HG03558 (cell line): ENCODE measurements around the gene CASKIN2.

Source experiments
- ATAC-seq: cut with Tn5 transposase; IDR thresholded peaks from one replicate; pipeline ENCODE4 v1.9.1; 2021; ENCODE audit warnings: moderate number of reproducible peaks; ENCODE audit not compliant: unreplicated experiment; ENCODE audit errors: extremely low read depth

The CASKIN2 gene

DNA sequence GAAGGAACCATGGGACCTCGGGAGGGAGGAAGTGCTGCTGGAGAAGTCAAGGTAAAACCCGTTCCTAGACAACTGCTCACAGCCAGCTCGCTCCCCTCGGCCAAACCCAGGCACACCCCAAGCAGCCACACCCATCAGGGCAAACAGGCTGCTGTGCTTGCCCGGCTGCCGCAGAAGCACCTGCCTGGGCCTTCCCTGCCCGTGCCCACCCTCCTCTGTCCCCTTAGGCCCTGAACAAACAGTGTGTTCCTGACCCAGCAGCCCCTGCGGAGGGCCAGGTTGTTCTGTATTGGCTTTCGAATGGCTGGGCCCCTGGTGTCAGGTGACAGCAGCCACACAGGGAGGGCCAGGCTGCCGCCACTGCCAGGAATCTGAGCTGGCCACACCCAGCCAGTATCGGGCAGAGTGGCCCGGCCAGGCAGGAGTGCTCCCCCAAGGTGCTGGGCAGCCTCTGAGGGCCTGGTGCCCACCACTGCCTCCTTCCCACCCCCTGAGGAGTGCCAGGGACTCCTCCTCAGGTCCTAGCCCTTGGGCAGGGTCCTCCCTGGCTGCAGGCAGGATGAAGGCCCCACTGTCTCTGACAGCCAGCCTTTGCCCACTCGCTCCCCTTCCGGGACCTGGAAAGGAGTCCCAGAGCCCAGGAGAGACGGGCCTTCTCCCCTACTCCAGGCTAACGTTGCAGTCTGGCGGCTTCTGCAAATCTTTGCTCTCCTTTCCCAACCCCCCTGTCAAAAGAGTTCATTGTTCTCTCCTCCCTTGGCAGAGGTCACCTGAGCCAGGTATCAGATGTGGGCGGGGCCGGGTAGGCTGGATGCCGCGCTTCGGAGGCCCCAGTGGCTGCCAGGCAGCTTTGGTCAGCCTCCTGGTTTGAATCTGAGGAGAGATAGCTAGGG, 34.2 kb upstream of the CASKIN2 start:
- no peak for ATAC-seq

DNA sequence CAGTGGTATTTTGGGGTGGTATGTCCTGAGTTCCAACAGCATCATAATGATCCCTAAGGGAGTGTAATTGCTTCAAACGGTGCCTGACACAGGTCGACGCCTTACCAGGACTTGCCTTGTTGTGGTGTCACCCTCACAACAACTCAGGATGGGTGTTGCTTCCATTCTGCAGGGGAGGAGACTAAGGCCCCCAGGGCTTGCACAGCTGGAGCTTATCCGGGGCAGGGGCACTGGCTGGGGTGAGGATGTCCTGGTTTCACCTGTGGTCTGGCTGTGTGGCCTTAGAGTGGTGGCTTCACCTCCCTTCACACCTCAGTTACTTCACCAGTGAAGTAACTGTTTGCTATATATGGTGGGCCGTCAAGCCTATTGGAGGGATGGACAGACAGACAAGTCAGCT, 33.5 kb upstream of the CASKIN2 start:
- ATAC-seq = no peak

DNA sequence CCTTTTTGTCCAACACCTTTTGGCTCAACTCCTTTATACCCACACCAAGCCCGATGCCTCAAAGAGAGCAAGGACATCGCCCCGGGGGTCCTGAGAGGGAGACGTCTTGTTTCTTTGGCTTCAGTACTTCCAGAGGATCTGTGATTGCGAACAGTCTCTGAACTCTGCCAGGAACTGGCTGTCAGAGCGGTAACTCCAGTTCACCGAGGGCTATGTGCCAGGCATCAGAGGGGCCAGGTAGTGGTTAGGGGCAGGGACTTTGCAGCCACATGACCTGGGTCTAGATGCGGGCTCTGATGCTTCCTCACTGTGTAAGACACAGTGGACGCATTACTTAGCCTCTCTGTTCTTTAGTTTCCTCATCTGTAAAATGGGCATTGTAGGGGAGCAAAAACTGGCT, 31.8 kb upstream of the CASKIN2 start:
- ATAC-seq = no peak

DNA sequence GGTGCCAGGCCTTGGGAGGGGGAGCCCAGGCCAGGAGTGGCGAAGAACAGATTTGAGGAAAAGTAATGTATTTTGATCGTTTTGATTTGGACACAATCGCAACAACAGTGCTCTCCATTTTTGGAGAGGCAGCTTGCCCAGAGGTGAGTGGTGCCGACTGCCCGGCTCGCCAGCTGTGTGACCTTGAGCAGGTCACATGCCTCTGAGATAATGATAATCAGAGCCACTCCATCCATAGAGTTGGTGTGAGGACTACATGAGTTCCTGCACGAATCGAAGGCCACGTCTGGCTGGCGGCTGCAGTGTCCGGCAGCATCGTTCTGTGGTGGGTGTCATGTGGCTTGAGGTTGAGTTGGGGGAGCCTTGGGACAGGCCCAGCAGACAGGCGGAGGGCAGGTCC, 30.8 kb upstream of the CASKIN2 start:
- ATAC-seq = no peak

DNA sequence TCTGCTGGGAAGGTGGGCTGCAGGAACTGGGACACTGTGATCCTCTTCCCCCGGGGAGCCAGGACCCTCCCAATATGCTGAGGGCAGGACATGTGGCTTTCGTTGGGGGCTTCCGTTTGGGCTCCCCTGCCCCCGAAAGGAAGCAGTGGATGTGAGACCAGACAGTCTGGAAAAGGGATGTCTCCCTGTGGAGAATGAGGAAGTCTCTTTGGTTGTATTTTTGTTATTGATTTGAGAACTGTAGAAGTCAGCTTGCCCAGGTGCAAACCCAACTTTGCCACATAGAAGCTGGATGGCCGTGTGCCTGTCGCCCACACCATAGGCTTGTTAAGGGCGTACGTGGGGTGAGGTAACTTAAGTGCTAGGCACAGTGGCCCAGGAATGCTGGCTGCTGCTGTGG, 28.9 kb upstream of the CASKIN2 start:
- ATAC-seq = no peak

DNA sequence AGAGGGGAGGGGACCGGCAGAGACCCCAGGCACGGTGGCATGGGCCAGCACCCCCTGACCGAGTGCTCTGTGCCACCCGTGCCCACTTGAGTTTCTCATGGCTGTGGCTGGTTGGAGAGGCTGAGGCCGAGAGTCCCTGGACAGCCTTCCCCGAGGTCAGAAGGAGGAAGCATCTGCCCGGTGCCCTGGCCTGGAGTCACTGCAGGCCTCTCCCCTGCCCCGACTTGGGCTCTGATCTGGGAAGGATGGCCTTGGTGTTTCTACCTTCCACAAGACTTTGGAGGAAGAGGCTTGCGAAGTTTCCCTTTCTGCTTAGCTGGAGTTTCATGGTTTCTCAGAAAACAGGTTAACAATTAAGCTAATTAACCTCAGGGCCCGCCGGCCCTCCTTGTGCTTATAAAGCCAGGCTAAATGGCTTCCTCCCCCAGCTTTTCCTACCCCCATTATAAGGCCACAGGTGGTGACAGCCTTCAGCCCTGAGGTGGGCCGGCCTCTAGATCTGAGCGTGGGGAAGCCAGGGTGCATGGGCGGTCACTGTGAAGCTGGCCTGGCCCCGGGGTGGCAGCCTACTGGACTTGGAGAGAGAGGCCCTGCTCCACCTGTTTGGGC, 27.5 kb upstream of the CASKIN2 start:
- ATAC-seq = no peak

DNA sequence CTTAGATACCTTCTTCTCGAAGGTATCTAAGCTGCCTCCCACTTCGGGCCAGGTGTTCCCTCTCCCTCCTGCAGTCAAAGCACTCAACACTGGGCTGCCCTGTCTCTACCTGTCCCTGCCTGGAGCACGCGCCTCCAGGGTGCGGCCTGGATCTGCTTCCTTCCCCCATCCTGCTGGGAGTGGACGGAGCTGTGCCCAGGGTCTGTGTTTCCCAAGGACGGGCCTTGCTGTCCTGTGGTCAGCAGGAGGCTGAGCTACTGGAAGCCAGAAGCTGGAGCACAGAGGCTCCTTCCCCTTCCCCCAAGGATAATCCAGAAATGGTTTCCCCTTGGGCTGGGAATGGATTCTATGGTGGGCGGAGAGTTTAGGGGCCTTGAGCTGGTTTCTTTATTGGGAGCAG, 26.9 kb upstream of the CASKIN2 start:
- no peak for ATAC-seq

DNA sequence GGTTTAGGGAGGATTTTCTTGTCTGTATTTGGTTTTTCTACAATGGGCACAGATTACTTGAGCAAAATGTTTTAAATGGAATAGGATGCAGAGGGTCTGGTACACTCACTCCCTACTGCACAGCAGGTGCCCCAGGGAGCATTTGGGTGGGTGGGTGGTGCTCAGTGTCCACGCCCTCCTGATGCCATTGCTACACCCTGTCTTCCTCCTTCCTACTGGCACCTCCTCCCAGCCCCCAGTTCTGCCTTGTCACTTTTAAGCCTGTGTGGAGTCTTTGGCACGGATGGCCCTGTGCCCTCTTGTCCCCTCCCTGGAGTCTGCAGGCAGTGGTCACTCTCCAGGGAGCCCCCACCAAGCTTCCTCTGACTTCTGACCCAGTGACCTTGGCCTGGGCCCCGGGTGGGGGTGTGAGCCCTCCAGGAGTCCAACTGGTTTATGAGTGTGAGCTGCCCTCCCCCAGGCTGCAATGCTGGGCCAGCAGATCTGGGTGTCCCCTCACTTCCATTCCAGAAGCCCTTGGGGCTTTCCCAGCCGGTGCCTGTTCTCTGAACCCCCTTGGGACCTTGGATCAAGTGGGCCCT, 25.7 kb upstream of the CASKIN2 start:
- ATAC-seq = no peak

DNA sequence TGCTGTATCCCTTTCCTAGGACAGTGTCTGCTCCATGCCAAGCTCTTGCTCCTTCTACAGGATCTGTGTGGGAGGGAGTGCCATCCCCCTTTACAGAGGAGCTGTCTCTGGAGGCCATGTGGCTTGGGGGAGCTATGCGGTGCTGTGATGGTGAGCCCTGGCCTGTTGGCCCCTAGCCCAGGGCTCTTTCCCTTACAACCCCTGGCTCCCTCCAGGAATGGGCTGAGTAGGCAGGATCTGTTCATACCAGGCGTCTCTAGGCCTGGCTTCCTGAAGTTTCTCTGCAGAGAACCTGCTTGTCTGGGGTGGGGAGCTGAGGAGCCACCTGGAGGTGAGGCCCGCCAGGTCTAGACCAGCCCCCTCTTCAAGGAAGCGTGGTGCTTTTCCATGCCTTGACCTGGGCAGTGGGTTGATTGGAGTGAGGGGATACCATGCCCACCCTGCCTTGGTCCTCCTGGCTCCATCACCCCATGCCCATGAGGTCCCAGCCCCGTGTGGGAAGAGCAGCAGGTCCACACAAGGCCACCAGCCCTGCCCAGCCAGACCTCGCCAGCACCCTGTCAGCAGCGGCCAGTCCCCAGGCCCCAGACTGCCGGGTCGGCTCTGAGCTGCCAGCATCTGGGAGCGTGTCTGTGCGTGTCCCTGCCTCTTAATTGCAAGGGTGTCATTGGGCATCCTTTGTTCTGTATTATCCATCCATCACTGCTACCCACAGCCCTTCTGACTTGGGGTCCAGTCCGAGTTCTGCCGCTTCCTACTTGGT, 24.8 kb upstream of the CASKIN2 start:
- ATAC-seq = no peak

DNA sequence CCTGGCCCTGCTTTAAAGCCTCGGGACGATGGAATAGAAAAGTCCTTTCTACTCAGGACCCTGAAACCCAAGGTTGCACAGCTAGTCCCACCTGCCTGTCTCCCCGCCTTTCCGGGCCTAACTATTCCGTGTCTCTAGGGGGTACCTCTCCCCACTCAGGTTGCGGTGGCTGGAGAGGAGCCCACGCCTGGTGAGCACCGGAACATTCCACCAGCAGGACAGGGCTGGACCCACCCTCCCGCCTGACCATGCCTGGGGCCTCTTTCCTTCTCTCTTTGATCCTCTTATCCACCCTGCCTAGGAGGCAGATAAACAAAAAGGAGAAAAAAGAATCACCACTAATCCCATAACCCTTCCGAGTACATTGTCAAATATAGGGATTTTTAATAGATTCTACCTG, 21.0 kb upstream of the CASKIN2 start:
- ATAC-seq = no peak

DNA sequence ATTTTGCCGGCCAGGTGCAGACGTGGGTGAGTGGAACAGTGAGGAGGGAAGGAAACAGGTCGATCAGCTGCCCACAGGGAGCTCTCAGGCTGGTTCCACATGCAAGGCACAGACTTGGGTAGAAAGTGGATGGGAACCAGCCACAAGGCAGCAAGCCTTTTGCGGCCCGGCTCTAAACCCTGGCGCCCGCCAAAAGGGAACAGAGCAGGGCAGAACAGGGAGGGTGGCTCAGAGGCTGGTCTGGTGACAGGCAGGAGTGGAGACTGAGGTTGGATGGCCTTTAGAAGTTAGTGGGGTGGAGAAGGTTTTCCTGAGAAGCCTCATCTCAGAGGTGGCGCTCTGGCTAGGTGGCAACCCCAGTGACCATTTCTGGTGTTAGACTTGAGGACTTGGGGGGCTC, 20.5 kb upstream of the CASKIN2 start:
- ATAC-seq = no peak

DNA sequence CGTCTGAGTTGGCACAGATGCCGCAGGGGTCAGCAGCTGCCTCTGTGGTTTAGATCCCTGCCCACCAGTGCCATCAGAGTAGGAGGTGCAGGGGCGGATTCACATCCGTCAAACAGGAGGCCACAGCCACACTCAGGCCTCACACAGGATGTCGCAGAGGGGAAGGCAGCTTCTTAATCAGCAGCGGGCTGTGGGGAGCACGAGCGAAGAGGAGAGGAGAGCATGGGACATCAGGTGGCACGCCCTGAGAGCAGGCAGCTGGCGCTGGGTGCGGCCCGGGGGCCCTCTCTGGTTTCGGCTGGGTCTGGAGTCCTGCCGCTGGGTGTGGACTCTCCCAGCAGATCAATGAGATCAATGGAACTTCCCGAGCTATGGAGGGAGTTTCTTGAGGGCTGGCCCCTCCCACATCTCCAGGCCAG, 19.8 kb upstream of the CASKIN2 start:
- ATAC-seq = no peak

DNA sequence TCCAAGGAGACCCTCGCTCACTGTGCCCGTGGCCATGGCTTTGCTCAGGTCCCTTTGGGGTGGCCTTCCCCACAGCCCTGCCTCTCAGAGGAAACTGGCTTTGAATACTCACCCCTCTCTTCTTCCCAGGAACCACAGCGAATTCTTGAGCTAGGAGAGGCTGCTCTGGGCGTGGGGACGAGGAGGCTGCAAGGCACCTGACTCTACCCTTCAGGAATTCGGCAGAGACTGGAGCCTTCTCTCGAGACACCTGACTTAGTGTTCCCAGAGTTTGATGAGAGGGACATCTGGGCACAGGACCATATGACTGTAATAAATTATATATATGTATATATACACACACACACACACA, 16.4 kb upstream of the CASKIN2 start:
- ATAC-seq = no peak

DNA sequence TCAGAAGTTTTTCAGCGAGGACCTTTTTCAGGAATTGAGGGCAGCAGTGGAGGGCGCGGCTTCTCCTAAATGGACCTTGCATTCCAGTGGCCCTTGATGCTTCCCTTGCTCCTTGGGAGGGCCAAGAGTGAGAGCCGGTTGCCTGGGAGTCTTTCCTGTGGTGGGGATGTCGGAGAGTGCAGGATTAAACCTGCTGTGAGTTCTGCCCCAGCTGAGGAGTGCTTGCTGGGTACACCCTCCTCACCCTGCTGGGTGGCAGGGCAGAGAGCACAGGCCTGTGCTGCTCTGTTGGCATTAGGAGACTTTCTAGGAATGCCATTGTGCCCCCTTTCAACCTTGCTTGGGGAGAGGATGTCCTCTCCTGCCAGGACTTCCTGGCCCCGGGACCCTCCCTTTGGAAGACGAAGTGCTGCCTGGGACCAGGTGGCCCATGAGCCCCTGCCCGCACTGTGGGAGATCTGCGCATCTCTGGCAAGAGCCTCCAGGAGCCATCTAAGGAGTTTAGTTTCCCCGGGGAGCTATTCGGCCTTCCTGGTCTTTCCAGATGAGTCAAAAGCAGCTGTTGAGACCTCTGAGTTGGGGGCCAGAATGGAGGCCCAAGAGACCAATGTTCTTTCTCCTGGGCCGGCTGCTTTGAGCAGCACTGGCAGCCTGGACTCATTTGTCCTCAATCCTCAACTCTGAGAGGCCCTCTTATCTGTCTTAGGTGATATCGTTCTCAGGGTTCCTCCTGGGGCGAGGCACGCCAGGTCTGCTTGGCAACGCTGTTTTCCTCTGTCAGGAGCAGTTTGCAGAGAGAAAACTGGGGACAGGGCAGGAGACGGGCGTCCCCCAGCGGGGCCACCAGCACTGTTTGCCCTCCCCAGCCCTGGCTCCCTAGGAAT, 15.7 kb upstream of the CASKIN2 start:
- no peak for ATAC-seq

DNA sequence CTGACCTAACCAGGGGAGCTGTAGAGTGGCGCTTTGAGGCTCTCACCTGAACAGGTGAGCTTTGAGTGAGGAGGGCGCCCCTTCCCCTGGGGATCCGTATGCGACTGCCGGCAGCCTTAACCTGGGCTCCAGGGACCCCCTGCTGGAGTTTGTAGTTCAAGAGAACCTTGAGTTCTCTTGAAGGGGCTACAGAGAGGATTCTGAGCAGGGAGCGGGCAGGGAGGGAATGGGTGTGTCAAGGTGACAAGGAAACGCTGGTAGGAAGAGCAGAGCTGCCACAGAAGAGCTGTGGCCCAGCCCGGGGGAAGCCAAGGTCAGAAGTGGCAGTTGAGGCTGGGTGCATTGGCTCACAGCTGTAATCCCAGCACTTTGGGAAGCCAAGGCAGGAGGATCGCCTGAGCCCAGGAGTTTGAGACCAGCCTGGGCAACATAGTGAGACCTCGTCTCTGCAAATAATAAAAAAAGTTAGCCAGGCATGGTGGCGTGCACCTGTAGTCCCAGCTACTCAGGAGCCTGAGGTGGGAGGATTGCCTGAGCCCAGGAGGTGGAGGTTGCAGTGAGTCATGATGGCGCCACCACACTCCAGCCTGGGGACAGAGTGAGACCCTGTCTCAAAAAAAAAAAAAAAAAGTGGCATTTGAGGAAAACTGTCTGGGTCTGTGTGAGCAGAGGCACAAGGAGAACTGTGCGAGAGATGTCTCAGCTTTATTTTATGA, 11.4 kb upstream of the CASKIN2 start:
- ATAC-seq = no peak

DNA sequence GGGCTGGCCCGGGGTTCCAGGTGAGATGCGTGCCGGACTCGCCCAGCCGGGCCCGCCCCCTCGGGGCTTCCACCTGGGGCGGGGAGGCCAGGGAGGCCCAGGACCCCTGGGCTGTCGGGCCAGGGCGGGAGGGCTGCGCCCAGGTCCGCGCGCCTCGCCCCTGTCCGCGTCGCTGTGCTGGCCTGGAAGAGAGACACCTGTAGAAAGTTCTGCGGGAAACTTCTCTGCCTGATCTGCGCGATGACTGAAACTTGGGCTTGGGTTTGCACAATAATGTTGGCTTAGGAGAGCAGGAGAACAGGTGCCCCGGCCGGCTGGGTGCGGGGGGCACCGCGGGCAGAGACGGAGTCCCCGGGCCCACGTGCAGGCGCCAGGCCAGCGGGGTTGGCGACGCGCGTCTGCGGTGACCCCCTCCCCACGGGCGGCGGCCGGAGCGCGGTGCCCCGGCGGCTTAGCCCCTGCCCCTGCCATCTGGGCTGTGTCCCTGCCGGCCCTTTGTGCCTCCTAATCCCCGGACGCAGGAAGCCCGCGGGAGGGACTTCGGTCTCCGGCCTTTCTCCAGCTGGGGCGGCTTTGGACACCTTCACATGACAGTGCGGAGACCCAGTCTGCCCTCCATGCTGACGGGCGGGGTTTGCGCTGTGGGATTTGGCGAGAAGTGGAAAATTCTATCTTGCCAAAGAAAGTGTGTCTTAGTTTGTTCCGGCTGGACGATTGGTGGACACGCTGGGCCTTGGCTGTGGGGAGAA, 10.6 kb upstream of the CASKIN2 start:
- no peak for ATAC-seq

DNA sequence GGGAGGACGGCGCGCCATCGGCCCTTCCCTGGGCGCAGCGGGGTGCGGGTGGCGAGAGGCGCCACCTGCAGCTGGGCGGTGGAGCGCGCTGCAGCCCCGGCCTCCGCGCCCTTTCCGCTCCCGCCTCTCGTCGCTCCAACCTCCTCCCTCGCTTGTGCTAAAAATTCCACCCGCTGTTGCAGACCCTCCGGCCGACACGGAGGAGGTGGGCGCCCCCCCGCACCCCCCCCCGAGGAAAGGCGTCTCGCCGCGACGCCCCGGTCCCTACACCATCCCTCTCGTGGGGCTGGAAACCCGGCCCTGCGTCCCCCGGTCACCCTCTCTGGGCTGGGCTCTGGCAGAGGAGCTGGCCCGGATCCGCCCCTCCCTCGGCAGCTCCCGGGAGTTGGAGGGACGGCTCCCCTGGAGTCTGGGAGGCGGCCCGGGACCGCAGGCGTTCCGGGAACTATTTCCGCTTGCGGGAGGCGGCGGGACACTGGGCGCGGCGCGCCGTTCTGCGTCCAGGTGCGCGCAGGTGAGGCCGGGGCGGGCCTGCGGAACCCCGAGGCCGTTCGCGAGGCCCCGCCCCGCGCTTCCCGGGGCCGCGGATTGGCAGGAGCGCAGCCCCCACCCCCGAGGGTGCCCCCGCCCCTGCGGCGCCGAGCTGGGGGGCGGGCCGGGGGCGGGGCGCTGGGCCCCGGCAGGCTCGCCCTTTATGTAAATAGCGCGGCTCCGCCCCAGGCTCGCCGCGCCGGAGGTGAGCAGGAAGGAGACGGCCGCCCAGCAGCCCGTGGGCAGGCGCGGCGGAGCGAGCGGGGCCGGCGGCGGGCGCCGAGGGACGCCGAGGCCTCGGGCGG, 9.9 kb upstream of the CASKIN2 start, which contains the start of gene LLGL2:
TSS of gene LLGL2 (plus strand) at position 728 of the 836 bp plus-strand sequence. CDS start 17,730 bp downstream, outside the sequence.
- ATAC-seq = peak; percentile 57
